Stimulated activated CD8-positive, alpha-beta memory T cell treated with anti-CD3 and anti-CD28 coated beads, Interleukin-2, amount 100 ng/mL, for 48 hours (primary cell): ENCODE data around the gene MYL6.
"Not testable (repeated sequence)": the region's sequence is repeated elsewhere in the genome, so short reads cannot be mapped to it uniquely, and the experiment has no call there.

Source experiments
- DNase-seq, 2 donors: peaks; one replicate each; pipeline ENCODE4 v3.0.0-alpha.2; 2020; ENCODE audit warnings: low read depth in 2 of 2

Gene MYL6

DNA sequence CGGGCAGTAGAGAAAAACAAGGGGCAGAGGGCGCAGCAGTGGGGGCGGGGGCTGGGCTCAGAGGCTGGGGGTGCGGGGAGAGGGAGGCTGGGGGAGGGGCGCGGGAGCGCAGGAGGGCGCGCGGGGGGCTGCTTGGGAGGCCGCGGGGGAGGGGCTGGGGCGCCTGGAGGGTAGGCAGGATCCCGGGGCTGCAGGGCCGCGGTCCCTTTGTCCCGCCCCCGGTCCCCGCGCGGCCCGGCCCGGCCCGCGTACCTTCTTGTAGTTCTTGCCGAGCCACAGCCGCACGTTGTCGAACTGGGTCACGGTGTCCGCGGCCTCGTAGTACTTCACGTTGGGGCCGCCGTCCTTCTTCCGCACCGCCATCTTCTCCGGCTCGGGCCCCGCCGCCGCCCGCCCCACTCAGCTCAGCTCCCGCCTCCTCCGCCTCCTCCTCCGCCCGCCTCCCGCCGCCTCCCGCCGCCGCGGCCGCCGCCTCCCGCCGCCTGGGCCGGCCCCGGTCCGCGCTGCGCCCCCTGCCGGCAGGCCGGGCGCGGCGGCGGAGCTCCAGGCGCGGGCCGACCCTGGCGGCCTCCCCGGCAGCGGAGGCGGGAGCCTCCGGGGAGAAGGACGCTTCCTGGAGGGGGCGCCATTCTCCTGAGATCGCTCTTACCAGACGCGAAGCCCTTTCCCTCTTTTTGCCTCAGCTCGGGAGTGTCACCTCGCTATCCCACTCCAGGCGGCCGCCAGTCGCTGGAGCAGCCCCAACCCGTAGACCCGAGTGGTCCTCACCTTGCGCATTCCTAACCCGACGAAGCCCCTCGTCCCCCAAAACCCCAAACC is 31.1 kb downstream of the MYL6 start, which contains the start of gene SMARCC2:
Gene SMARCC2 (minus strand): TSS at position 385 of the 819 bp plus-strand sequence. CDS start 22 bp downstream, at position 363.
- peak; percentile 73 for DNase-seq

DNA sequence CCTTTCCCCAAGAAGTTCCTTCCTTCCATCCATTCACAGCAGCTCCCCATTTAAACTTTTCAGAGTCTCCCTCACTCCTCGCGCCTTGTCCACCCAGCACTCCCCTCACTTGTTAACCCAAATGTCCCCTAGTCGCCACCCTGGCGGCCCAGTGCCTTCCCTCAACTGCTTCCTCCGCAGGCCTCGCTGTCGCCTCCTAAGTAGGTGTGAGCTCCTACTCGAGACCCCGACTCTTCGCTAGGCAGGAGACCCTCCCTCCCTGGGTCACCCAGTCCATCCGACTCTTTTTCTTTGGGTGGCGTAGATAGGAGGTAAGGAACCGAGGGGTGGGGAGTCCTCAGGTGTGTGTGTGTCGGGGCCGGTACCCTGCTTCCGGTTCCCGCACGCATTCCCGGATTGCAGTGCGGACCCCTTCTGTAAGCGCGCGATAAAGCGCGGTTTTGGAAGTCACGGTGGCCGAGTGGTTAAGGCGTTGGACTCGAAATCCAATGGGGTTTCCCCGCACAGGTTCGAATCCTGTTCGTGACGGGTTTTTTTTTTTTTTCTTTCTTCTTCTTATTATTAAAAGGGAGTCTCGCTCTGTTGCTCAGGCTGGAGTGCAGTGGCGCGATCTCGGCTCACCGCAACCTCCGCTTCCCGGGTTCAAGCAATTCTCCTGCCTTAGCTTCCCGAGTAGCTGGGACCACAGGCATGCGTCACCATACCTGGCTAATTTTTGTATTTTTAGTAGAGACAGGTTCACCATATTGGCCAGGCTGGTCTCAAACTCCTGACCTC is 31.9 kb downstream of the MYL6 start:
- peak; percentile 76 to 88 for DNase-seq

DNA sequence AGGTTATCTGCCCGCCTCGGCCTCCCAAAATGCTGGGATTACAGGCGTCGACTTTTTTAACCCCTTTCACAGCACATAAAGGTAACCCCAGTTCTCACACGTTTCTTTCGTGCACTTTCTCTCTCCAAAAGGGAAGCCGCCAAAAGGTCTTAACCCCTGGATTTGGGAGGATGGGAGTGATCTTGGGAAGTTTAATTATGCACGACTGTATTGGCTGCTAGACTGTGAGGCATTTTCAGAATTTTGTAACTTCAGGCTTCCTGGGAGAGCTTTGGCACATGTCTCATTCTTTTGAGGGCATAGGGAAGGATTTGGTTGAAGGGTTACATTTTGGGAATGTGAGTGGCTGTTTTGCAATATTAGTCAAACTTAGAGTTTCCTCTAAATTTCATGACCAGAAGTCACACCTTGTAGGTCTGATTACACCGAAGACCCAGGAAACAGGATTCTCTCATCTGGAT is 32.6 kb downstream of the MYL6 start:
- no peak for DNase-seq

DNA sequence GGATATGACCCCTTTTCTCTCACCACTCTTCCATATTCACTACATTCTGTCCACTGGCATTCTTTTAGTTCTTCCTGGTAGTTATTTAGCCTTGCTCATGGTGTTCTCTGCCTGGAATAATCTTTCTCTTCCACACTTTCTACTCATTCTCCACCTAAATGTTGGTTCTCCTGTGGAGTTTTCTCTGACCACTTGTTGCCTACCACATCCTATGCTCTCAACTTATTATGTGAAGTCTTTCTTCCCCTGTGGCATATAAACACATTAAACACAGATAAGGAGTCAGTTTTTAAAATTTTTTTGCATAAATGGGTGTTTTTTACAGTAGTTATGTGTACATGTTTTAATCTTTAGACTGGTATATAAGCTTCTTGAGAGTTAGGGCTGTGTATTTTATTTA is 34.4 kb downstream of the MYL6 start:
- no peak for DNase-seq

DNA sequence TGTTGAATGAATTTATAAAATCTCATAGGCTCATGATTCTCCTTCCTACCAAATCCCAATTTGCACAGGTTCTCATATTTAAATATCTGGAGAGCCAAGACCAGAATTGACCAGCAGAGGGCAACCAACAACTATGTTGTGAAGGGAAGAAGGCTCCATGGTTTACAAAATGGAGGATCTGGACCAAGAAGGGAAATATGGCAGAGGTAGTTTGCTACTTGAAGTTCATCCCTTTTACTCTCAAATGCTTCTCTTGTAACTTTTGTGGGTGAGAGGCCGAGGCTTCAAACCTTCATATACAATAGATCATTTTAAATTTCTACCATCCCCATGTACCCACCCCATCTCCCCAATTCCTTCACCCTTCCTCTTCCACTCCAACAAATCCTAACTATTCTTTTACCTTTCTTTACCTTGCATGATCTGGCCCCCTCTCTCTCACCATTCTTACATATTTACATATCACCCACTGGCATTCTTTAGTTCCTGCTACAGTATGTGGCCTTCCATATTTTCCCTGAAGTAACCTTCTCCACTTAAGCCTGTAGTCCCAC is 34.9 kb downstream of the MYL6 start:
- peak; percentile 34 to 56 for DNase-seq

DNA sequence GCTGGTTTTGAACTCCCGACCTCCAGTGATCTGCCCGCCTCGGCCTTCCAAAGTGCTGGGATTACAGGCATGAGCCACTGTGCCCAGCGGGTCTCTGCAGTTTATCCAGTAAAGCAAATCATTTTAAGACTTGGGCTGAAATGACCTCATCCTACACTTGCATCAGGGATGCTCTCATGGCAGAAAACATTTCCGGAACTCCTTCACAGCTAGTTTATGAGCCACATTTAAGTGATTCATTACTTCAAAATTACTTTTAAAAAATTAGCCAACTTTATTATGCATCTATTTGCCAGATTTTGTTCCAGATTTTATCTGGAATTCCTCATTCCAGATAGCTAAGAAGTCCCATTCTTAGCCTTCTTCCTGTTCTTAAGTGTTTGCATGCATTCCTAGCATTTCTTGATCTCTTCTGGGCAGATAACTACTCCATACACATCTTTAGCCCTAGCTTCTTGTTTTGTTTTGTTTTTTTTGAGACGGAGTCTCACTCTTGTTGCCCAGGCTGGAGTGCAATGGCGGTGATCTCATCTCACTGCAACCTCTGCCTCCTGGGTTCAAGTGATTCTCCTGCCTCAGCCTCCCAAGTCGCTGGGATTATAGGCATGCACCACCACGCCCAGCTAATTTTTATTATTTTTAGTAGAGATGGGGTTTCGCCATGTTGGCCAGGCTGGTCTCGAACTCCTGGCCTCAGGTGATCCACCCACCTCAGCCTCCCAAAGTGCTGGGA is 38.8 kb downstream of the MYL6 start:
- not testable (repeated sequence) for DNase-seq

DNA sequence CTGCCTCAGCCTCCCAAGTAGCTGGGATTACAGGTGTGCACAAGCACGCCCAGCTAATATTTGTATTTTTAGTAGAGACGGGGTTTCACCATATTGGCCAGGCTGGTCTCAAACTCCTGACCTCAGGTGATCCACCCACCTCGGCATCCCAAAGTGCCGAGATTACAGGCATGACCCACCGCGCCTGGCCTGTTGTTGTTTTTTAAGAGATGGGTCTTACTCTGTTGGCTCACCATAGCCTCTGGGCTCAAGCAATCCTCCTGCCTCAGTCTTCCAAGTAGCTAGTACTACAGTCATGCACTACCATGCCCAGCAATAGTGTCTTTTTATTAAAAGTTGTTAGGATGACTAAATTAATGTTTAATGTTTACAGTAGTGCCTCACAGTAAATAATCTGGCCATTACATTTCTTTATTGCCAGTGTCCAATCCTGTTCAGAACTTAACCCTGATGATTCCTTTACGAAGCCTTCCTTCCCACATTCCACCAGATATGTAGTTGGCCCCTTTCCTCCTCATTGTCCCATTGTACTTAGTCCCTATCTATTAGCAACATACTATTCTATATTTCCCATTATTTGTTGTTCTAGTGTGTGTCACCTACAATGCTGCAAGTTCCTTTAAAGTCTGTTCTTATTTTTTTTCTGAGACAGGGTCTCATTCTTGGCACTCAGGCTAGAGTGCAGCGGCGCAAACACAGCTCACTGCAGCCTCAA is 39.9 kb downstream of the MYL6 start:
- DNase-seq = no peak

DNA sequence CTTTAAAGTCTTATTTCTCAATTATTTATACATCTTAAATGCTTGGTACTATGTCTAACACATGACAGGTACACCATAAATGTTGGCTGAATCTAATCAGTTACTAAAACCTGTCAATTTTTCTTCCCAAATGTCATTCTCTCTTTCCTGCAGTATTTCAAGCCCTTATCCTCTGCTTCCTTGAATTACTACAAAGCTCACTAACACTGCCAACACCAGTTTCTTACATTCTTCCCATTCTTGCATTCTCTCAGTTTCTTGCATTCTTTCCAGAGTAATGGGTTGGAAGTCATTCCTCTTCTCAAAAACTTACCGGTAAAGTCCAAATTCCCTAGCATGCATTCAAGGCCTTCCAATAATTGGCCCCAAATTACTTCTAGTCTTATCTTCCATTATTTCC is 40.7 kb downstream of the MYL6 start:
- no peak for DNase-seq

DNA sequence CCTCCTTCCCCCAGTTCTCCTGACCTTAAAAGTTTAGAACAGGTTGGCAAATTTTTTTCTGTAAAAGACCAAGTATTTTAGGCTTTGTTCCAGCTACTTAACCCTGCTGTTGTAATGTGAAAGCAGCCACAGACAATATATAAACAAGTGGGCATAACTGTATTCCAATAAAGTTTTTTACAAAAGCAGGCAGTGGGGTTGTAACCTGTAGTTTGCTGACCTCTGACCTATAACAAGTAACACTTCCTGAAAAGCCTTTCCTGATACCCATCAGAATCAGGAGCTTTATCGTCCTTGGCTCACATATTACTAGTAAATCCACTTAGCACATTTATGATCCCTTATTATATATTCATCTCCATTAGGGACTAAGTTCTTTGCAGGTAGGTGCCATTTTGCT is 44.2 kb downstream of the MYL6 start:
- DNase-seq = no peak

DNA sequence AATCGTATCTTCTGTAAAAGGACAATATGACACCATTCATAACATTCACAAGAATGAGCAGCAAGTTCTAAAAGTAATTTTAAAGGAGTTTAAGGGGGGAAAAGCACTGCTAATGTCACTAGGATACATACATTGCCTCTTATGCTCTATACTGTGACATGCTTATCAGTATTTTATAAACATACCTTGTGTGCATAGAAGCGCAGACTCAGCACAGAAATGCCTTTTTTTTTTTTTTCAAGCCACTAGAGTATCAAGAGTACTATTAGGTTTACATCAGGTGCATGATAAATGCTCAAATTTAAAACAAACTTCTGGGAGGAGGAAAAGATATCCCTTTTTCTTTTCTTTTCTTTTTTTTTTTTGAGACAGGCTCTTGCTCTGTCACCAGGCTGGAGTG is 44.7 kb downstream of the MYL6 start:
- no peak for DNase-seq

DNA sequence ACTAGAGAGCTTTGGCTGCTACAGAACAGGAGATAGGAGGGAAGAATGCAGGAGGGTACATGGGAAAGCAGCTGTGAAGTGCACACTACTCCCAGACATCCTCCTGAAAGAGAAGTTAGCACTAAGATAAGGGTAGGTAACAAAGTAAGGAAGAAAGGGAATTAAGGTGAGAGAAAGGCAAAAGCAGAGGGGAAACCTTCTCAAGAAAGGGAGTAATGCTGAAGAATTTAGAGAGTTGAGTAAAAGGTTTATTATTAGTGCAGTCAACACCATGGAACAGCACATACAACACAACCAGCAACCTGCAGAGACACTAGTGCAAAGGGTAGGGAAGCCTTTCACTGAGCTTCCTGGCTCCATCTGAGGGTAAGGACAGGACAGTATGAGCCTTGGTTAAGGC is 46.1 kb downstream of the MYL6 start:
- no peak for DNase-seq

DNA sequence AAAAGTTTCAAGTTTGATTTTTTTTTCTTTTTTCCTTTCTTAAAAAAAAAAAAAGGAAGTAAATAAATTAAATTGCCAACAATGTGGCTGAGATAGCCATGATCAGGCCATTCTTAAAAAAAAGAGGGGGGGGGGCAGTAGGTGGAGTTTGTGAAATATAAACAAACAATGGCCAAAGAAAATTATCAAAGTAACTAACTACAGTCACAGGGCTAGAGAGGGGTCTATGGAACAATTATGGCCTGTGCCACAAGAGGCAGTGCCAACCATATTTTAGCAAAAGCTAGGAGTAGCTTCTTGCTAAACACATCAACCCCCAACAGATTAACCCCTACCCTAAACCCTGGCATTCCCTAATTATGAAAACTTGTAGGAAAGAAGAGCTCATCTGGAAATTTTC is 47.3 kb downstream of the MYL6 start:
- DNase-seq = no peak

DNA sequence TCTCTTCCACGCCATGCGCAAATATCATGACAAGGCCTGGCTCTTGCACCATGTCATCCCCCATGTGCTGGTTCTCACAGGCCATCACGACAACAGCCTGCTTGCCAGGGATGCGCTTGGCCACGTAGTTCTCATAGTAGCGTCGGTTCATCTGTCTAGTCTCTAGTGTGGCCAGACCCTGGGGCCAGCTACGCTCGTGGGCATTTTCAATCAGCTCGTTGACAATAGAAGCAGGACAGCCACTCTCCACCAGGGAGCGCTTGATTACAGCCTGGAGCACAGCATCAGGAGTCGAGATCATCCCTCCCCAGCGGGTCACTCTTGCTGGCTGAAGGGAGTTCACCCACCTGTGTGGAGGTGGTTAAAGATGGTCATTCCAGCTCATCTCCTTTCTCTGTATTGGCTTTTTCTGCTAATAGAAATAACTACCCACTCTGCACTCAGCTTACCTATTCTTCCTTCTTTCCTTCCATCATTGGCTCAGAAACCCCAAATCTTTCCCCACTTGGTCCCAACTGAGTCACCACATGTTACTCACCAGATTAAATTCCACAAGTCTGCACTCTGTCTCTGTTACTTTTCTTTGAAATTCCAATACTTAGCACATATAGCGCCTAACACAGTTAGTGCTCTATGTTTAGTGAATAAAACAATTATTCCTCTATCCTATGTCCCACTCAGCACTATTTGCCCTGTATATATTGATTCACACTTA is 48.5 kb downstream of the MYL6 start:
- no peak for DNase-seq

DNA sequence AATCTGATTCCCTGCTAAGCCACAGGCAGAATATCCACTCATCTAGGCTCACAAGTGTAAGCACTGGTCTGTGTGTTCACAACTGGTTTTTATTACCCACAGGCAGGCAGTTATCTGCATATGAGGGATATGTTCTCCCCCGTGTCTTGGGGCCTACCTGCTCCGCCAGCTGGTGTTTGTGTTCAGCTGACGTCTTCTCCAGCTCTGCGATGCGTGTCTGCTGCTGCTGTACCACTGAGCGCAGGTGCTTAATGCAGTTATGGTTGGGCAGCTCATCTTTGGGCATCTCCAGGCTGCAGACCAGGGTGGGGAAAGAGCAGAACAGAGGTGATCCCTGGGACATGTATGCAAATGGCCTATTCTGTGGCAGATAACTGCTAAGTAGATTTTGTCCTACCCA is 49.8 kb downstream of the MYL6 start:
- no peak for DNase-seq
